ENCODE results near the gene IGSF3.

The IGSF3 gene

GRCh38 chr1:116710420-116711262 lies 43.1 kb upstream of the IGSF3 start:
- DNase-seq (ENCODE audit: low spot score), result no peak
- no peak for TF ChIP-seq CTCF (conservative IDR thresholded peaks at IDR 0.05; ENCODE audit: low read depth)
- CTCF ChIA-PET, result interaction anchor here (0.6 kb wide), 2 partner anchors 14 to 171 kb away, joined by 3 to 4 read pairs; no protein-coding TSS in a partner anchor
- no peak overlapping the region for H3K27ac ChIP-seq
- POLR2A ChIA-PET (ENCODE audit: low non-redundant PET), result no interaction called here

GRCh38 chr1:116709666-116710167 lies 42.2 kb upstream of the IGSF3 start:
- DNase-seq (ENCODE audit: low spot score), result no peak
- no peak for TF ChIP-seq CTCF (conservative IDR thresholded peaks at IDR 0.05; ENCODE audit: low read depth)
- ChIA-PET CTCF (interaction anchor here (0.6 to 0.7 kb wide), 2 partner anchors 15 to 126 kb away, joined by 3 to 4 read pairs; no protein-coding TSS in a partner anchor), POLR2A (ENCODE audit: low non-redundant PET) (no interaction called here)
- H3K27ac ChIP-seq, result no peak overlapping the region

- no peak overlapping the region for H3K27ac ChIP-seq
- DNase-seq (ENCODE audit: low spot score), result no peak
- ChIA-PET POLR2A (ENCODE audit: low non-redundant PET) (no interaction called here), CTCF (interaction anchor here (0.6 kb wide), 1 partner anchor 55 kb away, joined by 3 read pairs; no protein-coding TSS in a partner anchor)
- TF ChIP-seq CTCF (conservative IDR thresholded peaks at IDR 0.05; ENCODE audit: low read depth), result no peak
Measured at GRCh38 chr1:116708255-116708900, 40.8 kb upstream of the IGSF3 start.

GRCh38 chr1:116706841-116707240 lies 39.3 kb upstream of the IGSF3 start:
- TF ChIP-seq CTCF (conservative IDR thresholded peaks at IDR 0.05; ENCODE audit: low read depth), result no peak
- no peak overlapping the region for H3K27ac ChIP-seq
- no peak for DNase-seq (ENCODE audit: low spot score)
- ChIA-PET CTCF (no interaction called here), POLR2A (ENCODE audit: low non-redundant PET) (no interaction called here)

- CTCF ChIA-PET, result no interaction called here
- POLR2A ChIA-PET (ENCODE audit: low non-redundant PET), result no interaction called here
Measured at GRCh38 chr1:116706123-116706522, 38.6 kb upstream of the IGSF3 start.

More at GRCh38 chr1:116706123-116706522, 38.6 kb upstream of the IGSF3 start:
- DNase-seq (ENCODE audit: low spot score), result no peak
- H3K27ac ChIP-seq, result no peak overlapping the region
- TF ChIP-seq CTCF (conservative IDR thresholded peaks at IDR 0.05; ENCODE audit: low read depth), result no peak

All from RWPE1 (cell line).